SK-N-SH treated with all-trans-retinoic acid at 6 μM for 48 hours (cell line): Measurements from ENCODE around the gene ATG4C.

Source experiments
- ARNTL ChIP-seq: fragments of 450-650 bp; formaldehyde crosslinking; IDR thresholded peaks from 2 replicates; pipeline ENCODE4 v1.5.0; 2020; ENCODE audit warnings: low read depth, mild to moderate bottlenecking, moderate library complexity, borderline replicate concordance
- CSRNP3 ChIP-seq: fragments of 250-450 bp; sonication (Bioruptor Pico); IDR thresholded peaks from 2 replicates; pipeline ENCODE4 v1.5.1; 2021; ENCODE audit warnings: mild to moderate bottlenecking, moderate library complexity
- ESRRG ChIP-seq: fragments of 250-450 bp; sonication (Bioruptor Pico); IDR thresholded peaks from 2 replicates; pipeline ENCODE4 v1.6.1; 2021; ENCODE audit warnings: mild to moderate bottlenecking
- RARB ChIP-seq: fragments of 250-450 bp; sonication (Bioruptor Pico); IDR thresholded peaks from 2 replicates; pipeline ENCODE4 v1.8.0; 2021; ENCODE audit warnings: mild to moderate bottlenecking, moderate library complexity
- SNAI2 ChIP-seq: fragments of 250-450 bp; sonication (Bioruptor Pico); IDR thresholded peaks from 2 replicates; pipeline ENCODE4 v1.5.0; 2020; ENCODE audit warnings: mild to moderate bottlenecking, moderate library complexity
- ZFP3 ChIP-seq: fragments of 250-450 bp; sonication (Bioruptor Pico); IDR thresholded peaks from 2 replicates; pipeline ENCODE4 v1.5.0; 2020; ENCODE audit warnings: mild to moderate bottlenecking, moderate library complexity
- ZFP30 ChIP-seq: fragments of 450-650 bp; formaldehyde crosslinking; IDR thresholded peaks from 2 replicates; pipeline ENCODE4 v1.5.0; 2022; ENCODE audit warnings: mild to moderate bottlenecking, moderate library complexity
- ZNF8 ChIP-seq: fragments of 450-650 bp; formaldehyde crosslinking; IDR thresholded peaks from 2 replicates; pipeline ENCODE4 v1.5.0; 2020; ENCODE audit warnings: mild to moderate bottlenecking, moderate library complexity
- TF ChIP-seq, protein P1 (sequence below): fragments of 250-450 bp; sonication (Bioruptor Pico); IDR thresholded peaks from 2 replicates; pipeline ENCODE4 v1.5.0; 2020; ENCODE audit warnings: mild to moderate bottlenecking, moderate library complexity
- TF ChIP-seq, protein P2 (sequence below): fragments of 250-450 bp; sonication (Bioruptor Pico); IDR thresholded peaks from 2 replicates; pipeline ENCODE4 v1.5.1; 2020; ENCODE audit warnings: low read depth, mild to moderate bottlenecking, moderate library complexity

DNA sequence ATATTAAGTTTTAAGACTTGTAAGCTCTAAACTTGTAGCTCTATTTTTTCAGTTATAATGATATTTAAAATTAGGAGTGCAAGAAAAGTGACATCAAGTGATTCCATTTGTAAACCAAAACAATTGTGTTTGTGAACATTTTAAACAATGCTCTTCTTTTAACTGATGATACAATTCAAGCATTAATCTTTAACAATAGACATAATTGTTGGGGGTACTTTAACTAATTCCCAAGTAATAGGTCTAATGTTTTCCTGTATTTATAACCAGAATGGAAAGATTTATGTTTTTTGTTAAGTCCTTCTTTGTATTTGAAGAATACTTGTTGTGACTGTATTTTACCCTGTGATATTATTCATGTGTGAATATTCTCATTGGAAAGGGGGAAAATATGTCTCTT lies 6.8 kb downstream of the ATG4C start:
- TF ChIP-seq, protein P1, sequence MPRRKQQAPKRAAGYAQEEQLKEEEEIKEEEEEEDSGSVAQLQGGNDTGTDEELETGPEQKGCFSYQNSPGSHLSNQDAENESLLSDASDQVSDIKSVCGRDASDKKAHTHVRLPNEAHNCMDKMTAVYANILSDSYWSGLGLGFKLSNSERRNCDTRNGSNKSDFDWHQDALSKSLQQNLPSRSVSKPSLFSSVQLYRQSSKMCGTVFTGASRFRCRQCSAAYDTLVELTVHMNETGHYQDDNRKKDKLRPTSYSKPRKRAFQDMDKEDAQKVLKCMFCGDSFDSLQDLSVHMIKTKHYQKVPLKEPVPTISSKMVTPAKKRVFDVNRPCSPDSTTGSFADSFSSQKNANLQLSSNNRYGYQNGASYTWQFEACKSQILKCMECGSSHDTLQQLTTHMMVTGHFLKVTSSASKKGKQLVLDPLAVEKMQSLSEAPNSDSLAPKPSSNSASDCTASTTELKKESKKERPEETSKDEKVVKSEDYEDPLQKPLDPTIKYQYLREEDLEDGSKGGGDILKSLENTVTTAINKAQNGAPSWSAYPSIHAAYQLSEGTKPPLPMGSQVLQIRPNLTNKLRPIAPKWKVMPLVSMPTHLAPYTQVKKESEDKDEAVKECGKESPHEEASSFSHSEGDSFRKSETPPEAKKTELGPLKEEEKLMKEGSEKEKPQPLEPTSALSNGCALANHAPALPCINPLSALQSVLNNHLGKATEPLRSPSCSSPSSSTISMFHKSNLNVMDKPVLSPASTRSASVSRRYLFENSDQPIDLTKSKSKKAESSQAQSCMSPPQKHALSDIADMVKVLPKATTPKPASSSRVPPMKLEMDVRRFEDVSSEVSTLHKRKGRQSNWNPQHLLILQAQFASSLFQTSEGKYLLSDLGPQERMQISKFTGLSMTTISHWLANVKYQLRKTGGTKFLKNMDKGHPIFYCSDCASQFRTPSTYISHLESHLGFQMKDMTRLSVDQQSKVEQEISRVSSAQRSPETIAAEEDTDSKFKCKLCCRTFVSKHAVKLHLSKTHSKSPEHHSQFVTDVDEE (CRISPR knock-in tag) = no peak
- TF ChIP-seq, protein P2, sequence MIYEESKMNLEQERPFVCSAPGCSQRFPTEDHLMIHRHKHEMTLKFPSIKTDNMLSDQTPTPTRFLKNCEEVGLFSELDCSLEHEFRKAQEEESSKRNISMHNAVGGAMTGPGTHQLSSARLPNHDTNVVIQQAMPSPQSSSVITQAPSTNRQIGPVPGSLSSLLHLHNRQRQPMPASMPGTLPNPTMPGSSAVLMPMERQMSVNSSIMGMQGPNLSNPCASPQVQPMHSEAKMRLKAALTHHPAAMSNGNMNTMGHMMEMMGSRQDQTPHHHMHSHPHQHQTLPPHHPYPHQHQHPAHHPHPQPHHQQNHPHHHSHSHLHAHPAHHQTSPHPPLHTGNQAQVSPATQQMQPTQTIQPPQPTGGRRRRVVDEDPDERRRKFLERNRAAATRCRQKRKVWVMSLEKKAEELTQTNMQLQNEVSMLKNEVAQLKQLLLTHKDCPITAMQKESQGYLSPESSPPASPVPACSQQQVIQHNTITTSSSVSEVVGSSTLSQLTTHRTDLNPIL (CRISPR knock-in tag) = no peak
- TF ChIP-seq ARNTL (CRISPR knock-in tag) = no peak
- no peak for TF ChIP-seq ESRRG (CRISPR knock-in tag)
- no peak for TF ChIP-seq RARB (CRISPR knock-in tag)
- no peak for TF ChIP-seq ZFP3
- TF ChIP-seq SNAI2 (CRISPR knock-in tag) = no peak
- TF ChIP-seq ZNF8 (CRISPR knock-in tag) = no peak
- TF ChIP-seq CSRNP3 (CRISPR knock-in tag) = no peak
- no peak for TF ChIP-seq ZFP30 (CRISPR knock-in tag)
